Hematopoietic multipotent progenitor cell treated with erythropoietin and hydrocortisone succinate and interleukin-3 and kit ligand, for 17 days (in vitro differentiated cells): Measurements from ENCODE around the gene MYH9.
A peak's percentile ranks its signal among the peaks of the same experiment; 100 is the strongest.
"Not testable (repeated sequence)": the region's sequence is repeated elsewhere in the genome, so short reads cannot be mapped to it uniquely, and the experiment has no call there.

Source experiments
- DNase-seq: peaks from one replicate; pipeline ENCODE4 v3.0.0-alpha.2; 2015; ENCODE audit warnings: low spot score

MYH9 gene

DNA sequence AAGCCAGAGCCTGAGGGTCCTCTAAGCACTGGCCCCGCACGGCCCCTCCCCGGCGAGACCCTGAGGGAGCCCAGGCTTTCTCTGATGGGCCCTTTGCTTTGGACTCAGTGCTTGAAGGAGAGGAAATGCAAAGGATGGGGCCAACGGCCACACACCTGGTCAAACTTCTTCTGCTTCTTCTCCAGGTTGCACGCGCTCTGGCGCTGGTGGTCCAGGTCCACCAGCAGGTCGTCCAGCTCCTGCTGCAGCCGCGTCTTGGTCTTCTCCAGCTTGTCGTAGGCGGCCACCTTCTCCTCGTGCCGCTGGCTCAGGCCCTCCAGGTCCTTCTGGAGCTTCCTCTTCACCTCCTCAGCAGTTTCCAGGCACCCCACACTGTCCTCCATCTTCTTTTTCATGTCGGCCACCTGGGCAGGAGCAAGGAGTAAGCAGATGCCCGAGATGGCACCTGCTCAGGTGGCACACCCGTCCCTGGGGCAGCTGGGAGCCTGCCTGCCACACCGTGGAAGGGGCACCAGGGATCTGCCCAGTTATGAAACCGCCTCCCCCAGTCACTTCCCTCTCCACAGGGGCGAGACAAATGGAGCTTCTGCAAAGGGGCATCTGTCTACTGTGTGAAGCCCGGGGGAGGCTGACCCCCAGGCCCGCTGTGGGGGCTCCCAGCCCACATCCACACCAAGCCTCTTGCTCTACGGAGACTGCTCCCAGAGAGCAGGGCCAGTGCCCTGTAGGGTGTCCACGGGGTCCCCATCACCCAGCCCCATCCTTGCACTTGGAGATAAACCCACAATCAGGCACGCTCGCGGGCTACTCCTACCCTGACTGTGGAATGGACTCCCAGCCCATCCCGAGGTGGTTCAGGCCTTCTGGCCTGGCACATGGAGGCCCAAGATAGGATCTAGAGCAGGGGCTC, 95.7 kb downstream of the MYH9 start:
- no peak for DNase-seq

DNA sequence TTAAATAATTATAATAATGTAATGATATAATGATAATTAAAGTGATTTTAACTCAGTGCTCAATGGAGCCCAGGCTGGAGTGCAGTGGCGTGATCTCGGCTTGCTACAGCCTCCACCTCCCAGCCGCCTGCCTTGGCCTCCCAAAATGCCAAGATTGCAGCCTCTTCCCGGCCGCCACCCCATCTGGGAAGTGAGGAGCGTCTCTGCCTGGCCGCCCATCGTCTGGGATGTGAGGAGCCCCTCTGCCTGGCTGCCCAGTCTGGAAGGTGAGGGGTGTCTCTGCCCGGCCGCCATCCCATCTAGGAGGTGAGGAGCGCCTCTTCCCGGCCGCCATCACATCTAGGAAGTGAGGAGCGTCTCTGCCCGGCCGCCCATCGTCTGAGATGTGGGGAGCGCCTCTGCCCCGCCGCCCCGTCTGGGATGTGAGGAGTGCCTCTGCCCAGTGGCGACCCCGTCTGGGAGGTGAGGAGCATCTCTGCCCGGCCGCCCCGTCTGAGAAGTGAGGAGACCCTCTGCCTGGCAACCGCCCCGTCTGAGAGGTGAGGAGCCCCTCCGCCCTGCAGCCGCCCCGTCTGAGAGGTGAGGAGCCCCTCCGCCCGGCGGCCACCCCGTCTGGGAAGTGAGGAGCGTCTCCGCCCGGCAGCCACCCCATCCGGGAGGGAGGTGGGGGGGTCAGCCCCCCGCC, 97.2 kb downstream of the MYH9 start:
- not testable (repeated sequence) for DNase-seq

DNA sequence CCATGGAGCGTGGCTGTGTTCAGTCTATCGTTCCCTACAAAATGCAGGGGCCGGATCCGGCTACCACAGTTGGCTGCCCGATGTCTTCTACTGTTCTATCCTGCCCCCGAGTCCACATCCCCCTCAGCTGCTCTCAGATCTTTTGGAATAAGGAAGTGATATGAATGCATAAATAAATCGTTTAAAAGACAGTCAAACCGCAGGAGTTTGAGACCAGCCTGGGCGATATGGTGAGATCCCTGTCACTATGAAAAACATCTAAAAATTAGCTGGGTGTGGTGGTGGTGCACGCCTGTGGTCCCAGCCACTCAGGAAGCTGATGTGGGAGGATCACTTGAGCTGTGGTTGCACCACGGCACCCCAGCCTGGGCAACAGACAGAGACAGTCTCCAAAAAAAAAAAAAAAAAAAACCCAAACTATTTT, 97.8 kb downstream of the MYH9 start:
- not testable (repeated sequence) for DNase-seq

GRCh38 chr22:36289406-36289870, 98.3 kb downstream of the MYH9 start:
- no peak for DNase-seq

DNA sequence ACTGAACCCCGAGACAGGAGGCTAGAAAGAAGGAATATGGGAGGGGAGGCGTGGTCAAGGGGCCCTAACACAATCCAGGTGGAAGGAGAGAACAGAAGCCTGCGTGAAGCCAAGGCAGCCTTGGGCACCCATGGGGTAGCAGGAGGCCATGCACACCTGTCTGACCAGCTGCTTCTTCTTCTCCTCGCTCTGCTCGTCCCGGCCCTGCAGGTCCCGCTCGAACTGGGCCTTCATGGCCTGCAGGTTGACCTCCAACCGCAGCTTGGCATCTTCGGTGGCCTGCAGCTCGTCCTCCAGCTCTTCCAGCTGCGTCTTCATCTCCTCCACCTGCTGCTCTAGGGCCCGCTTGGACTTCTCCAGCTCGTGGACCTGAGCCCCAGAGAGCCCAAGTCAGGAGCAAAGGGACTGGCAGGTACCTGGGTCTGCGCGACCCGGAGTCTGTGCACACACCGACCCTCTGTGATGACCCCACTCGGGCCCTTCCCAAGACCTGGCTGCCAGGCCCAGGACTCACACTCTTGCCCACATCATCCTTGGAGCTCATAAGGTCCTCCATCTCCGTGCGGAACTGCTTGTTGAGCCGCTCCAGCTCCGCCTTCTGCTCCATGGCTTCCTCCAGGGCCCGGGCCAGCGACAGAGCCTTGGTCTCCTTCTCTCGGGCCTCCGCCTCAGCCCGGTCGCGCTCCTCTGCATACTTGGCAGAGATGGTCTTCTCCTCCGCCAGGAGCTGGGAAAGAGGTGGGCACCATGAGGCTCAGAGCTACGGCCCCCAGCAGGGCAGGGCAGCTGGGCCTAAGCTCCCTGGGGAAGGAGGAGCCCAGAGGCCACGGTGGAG, 99.0 kb downstream of the MYH9 start:
- DNase-seq: no peak

GRCh38 chr22:36287881-36288515, 99.8 kb downstream of the MYH9 start:
- DNase-seq: no peak

DNA sequence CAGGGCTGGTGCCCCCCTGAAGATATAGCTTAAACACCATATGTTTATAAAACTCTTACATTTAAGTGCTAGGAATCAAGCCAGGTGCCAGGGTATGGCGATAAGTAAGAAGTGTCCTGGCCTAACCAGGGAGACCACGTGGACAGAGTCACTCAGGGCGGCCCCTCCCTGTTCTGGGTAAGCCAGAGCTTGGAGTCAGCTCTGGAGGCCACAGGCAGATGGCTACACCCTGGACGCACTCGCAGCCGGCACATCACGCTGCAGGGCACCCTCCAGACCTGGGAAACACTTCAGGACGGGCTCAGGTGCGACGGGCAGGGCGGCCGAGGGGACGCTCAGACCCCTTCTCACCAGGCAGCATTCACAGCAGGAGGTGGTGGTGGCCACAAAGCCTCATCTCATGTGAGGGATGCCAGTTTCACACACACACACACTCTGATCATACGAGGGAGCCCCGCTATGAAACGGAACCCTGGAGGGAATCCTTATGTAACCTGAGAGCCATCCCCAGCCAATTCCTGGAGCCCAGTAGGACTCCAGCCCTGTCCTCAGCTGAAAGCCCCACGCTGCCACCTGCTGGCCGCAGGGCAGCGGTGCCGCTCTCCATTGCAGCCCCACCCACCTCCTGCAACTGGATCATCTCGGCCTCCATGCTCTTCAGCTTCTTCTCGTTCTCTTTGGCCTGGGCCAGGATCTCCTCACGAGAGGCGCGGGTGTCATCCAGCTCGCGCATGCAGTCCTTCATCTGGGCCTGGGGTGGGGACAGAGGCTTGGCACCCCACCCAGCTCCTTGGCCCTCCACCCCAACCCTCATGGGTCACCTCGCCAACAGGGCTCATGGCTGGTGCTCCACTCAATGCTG, 101.4 kb downstream of the MYH9 start:
- peak; percentile 78 for DNase-seq

- no peak for DNase-seq
These were observed 102.2 kb downstream of the MYH9 start for GRCh38 chr22:36285545-36285944.

- no peak for DNase-seq
These were observed 102.8 kb downstream of the MYH9 start for GRCh38 chr22:36285017-36285416.

DNA sequence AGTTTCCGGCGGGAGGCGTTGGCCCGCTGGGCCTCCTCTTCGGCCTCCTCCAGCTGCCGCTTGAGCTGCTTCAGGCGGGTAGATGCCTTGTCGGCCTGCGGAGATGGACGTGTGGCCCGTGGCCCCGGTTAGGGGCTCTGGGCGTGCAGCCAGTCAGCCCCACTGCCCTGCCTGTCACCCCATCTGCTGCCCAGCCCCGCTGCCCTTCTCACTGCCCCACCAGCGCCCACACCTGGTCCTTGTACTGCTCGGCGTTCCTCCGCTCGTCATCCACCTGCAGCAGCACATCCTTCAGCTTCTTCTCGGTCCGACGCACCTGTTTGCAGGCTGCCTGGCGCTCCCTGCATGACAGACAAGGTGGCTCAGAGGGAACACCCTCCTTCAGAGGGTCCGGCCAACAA, 103.6 kb downstream of the MYH9 start:
- no peak for DNase-seq

GRCh38 chr22:36282328-36282831, 105.4 kb downstream of the MYH9 start:
- DNase-seq: no peak

DNA sequence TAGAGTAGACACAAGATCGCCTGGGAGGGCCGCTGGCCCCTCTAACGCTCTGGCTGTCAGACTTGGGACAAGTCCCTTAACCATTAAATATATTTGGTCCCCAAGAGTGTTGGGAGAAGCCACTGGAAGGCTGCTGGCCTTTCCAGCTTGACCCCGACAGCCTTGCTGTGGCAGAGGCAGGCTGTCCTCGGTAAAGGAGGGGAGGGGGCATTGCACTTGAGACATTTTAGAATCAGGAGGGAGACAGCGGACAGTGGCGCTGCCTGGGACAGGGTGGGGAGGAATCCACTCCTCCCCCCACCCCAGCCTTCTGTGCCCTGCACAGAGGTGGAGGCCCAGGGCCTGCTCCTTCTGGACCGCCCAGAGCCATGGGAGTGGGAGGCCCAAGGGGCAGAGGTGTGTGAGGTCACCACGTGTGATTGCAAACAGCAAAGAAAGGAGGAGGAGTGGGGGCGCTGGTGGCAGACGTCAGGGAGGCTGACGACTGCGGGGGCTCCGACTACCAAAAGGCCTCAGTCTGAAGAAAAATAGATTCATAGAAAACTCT, 105.9 kb downstream of the MYH9 start:
- no peak for DNase-seq

- no peak for DNase-seq
These were observed 107.4 kb downstream of the MYH9 start for GRCh38 chr22:36280379-36280778.

DNA sequence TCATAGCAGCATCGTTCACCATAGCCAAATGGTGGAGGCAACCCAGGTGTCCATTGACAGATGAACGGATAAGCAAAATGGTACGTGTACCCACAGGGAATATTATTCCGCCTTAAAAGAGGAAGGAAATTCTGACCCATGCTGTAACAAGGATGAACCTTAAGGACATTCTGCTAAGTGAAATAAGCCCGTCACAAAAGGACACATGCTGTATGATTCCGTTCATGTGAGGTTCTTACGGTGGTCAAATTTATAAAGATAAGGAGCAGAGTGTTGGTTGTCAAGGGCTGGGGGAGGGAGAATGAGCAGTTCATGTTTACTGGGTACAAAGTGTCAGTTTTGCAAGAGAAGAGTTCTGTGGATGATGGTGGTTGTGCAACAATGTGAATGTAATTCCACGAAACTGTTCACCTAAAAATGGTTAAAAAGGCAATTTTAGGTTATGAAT, 108.5 kb downstream of the MYH9 start:
- no peak for DNase-seq

- peak; percentile 56 for DNase-seq
These were observed 110.1 kb downstream of the MYH9 start for GRCh38 chr22:36277482-36278291.

GRCh38 chr22:36274531-36274930, 113.2 kb downstream of the MYH9 start:
- no peak for DNase-seq

DNA sequence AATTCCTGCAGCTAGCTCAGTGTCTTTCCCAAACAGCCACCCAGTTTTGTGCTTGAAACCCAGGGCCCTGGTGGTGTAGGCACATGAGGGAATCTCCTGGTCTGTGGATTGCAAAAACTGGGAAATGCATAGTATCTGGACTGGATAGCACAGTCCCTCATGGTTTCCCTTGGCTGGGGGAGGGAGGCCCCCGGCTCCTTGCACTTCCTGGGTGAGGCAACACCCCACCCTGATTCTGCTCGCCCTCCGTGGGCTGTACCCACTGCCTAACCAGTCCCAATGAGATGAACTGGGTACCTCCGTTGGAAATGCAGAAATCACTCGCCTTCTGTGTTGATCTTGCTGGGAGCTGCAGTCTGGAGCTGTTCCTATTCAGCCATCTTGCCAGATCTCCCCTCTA, 115.8 kb downstream of the MYH9 start:
- not testable (repeated sequence) for DNase-seq

- not testable (repeated sequence) for DNase-seq
These were observed 116.5 kb downstream of the MYH9 start for GRCh38 chr22:36271231-36271630.

DNA sequence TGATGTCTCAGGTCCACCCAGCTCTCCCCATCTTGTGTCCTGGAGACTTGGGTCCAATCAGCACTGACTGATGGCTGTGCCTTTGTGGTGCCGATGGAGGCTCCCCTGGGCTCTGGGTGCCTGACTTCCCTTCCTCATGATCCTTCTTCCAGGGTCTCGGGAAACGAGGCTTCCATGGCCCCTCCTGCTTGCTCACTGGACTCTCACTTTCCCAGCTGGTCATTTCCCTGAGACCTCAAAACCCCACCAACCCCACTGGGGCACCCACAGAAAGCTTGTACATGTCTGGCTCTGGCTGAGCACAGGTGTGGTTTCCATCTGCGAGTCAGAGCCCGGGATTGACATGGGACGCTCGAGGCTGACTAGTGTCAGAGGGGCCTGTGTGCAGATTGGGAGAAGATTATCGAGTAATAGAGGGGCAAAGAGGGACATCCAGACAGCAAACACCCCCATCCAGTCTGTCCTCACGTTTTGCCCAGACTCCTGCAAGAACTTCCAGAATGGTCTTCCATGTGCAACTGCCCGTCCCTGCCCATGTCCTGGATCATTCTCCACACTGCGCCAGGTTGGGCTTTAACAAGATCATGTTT, 119.8 kb downstream of the MYH9 start:
- DNase-seq: no peak
